Measurements from ENCODE around the gene KLHL22. TPM values are rescaled to one million over a fixed set of nuclear protein-coding genes. Genes with fewer than 3 reads are reported as not detected.

KLHL22 gene
- total and polyA plus RNA-seq, 2 of the 8 experiments (the other 6 are each of a cell fraction or from before 2014, with no cell fraction given): 9.4 to 16.2 TPM

GRCh38 chr22:20413217-20414058 lies 82.2 kb downstream of the KLHL22 start:
- Histone ChIP-seq H2BK5ac (ENCODE audit: low read depth, low read length) (no peak overlapping the region), H3K79me1 (ENCODE audit: low read depth, low read length) (no peaks in the 10 kb centered on the region), H3K4me1 (replicated peaks in 1 of 4; ENCODE audit: control insufficient read depth in 3 of 4, insufficient read depth in 4 of 4, low read length in 3 of 4) (no peaks in the 10 kb centered on the region; a peak in 1 of 7 replicates), H4K91ac (replicated peaks; ENCODE audit: insufficient read length, low read length) (no peak overlapping the region), H2BK20ac (ENCODE audit: low read length) (no peak overlapping the region), H4K20me1 (replicated peaks in 1 of 2; ENCODE audit: control insufficient read depth in 1 of 2, insufficient read depth in 2 of 2, low read length in 2 of 2) (no peaks in the 10 kb centered on the region), H4K8ac (ENCODE audit: extremely low read depth, insufficient read depth, low read length) (no peak overlapping the region), H3K56ac (replicated peaks; ENCODE audit: insufficient read length, low read depth, low read length) (no peak overlapping the region), H2BK12ac (ENCODE audit: low read depth, low read length) (no peak overlapping the region), H3K36me3 (ENCODE audit: control insufficient read depth in 2 of 4, insufficient read depth in 4 of 4, low read length in 3 of 4) (no peaks in the 10 kb centered on the region), H2BK120ac (replicated peaks; ENCODE audit: low read depth, low read length) (no peak overlapping the region), H3K9me3 (ENCODE audit: insufficient read depth in 2 of 2, low read depth in 1 of 2, low read length in 1 of 2) (no peaks in the 10 kb centered on the region), H3K9ac (replicated peaks in 1 of 4; ENCODE audit: extremely low read depth in 1 of 4, low read depth in 3 of 4, low read length in 3 of 4) (no peak overlapping the region), H3K18ac (ENCODE audit: extremely low read depth, low read length) (no peak overlapping the region), H3K23ac (ENCODE audit: insufficient read length) (no peak overlapping the region), H3K23me2 (ENCODE audit: low read depth, low read length) (no peaks in the 10 kb centered on the region), H3K27ac (ENCODE audit: low read depth, low read length) (no peak overlapping the region), H3K4me2 (ENCODE audit: insufficient read depth in 1 of 2, low read depth in 2 of 2, low read length in 2 of 2) (no peak overlapping the region), H2BK15ac (ENCODE audit: low read length) (no peak overlapping the region), H3K79me2 (ENCODE audit: control insufficient read depth in 1 of 2, insufficient read depth in 2 of 2, low read length in 2 of 2) (no peaks in the 10 kb centered on the region), H2AK5ac (ENCODE audit: low read depth, low read length) (no peak overlapping the region), H3K14ac (ENCODE audit: insufficient read length) (no peak overlapping the region), H3K4ac (replicated peaks; ENCODE audit: insufficient read length, low read depth, low read length) (no peak overlapping the region), H3K27me3 (replicated peaks in 1 of 4; ENCODE audit: control insufficient read depth in 3 of 4, extremely low read depth in 1 of 4, insufficient read depth in 3 of 4, low read length in 3 of 4) (no peaks in the 10 kb centered on the region), H2AFZ (ENCODE audit: low read length) (no peak overlapping the region), H3K4me3 (ENCODE audit: extremely low read depth in 1 of 4, insufficient read depth in 2 of 4, low read depth in 3 of 4, low read length in 4 of 4) (no peak overlapping the region), H4K5ac (ENCODE audit: insufficient read length, low read depth, low read length) (no peak overlapping the region)
- no peak for DNase-seq (ENCODE audit: low read depth in 1 of 2, low spot score in 2 of 2)
- ChIA-PET CTCF (ENCODE audit: partially characterized antibody) (interaction anchor here (1.0 to 1.1 kb wide), 3 partner anchors 9 to 18 kb away, joined by 3 read pairs; no protein-coding TSS in a partner anchor), POLR2A (ENCODE audit: partially characterized antibody) (interaction anchor here (0.8 to 1.0 kb wide), 2 partner anchors 20 to 26 kb away, joined by 3 read pairs; partner anchors contain the start of gene ZNF74)
- FAIRE-seq: no peak
- WGBS, 2 experiments (ENCODE audit: extremely low coverage in 1 of 2, insufficient coverage in 1 of 2, insufficient read length in 1 of 2, insufficient replicate concordance in 2 of 2, low coverage in 1 of 2, low lambda C conversion rate in 2 of 2, missing lambda C conversion rate in 1 of 2): 94% methylated on average over 9 of the region's 9 CpGs; no CpG with 5 or more reads in 1 of the 2 experiments
- TF ChIP-seq KDM4A (IDR thresholded peaks at IDR 0.05; ENCODE audit: low read depth, low read length, severe bottlenecking) (no peak), FOSL1 (IDR thresholded peaks at IDR 0.05; ENCODE audit: insufficient read depth, low read depth, low read length) (no peak), CTBP2 (IDR thresholded peaks at IDR 0.05; ENCODE audit: borderline replicate concordance, insufficient read depth, insufficient read length, low read length) (no peak), PHF8 (conservative IDR thresholded peaks at IDR 0.05; ENCODE audit: low read depth, low read length) (no peak), SUZ12 (IDR thresholded peaks at IDR 0.05; ENCODE audit: low read length) (no peak), CREB1 (IDR thresholded peaks at IDR 0.05) (no peak), RAD21 (IDR thresholded peaks at IDR 0.05 in 1 of 2, conservative IDR thresholded peaks at IDR 0.05 in 1 of 2; ENCODE audit: low read depth in 2 of 2, low read length in 2 of 2) (no peak), CBX5 (IDR thresholded peaks at IDR 0.05; ENCODE audit: low read depth, low read length) (no peak), TAF7 (optimal IDR thresholded peaks at IDR 0.05; ENCODE audit: borderline replicate concordance, low read depth, low read length) (no peak), NRF1 (IDR thresholded peaks at IDR 0.05; ENCODE audit: low read depth, low read length) (no peak)
- TF ChIP-seq, protein P1, sequence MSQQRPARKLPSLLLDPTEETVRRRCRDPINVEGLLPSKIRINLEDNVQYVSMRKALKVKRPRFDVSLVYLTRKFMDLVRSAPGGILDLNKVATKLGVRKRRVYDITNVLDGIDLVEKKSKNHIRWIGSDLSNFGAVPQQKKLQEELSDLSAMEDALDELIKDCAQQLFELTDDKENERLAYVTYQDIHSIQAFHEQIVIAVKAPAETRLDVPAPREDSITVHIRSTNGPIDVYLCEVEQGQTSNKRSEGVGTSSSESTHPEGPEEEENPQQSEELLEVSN (IDR thresholded peaks at IDR 0.05): no peak

All from H1 (cell line).